Nephron progenitor cell (in vitro differentiated cells): ENCODE data around the gene PABPN1L.
A peak's percentile ranks its signal among the peaks of the same experiment; 100 is the strongest.

Source experiments
- DNase-seq: peaks from one replicate; pipeline ENCODE4 v3.0.0; 2021
- H3K27ac Mint-ChIP-seq: 2 replicates; pipeline ENCODE4 v1.8.0; 2021; ENCODE audit warnings: mild to moderate bottlenecking, moderate library complexity, mixed read lengths
- H3K27me3 Mint-ChIP-seq: 2 replicates; pipeline ENCODE4 v1.8.0; 2021; ENCODE audit warnings: mild to moderate bottlenecking, low read depth, mixed read lengths; ENCODE audit not compliant: poor library complexity
- H3K36me3 Mint-ChIP-seq: 2 replicates; pipeline ENCODE4 v1.8.0; 2021; ENCODE audit warnings: low read depth, mixed read lengths
- H3K4me1 Mint-ChIP-seq: 2 replicates; pipeline ENCODE4 v1.8.0; 2021; ENCODE audit warnings: mixed read lengths
- H3K4me3 Mint-ChIP-seq: 2 replicates; pipeline ENCODE4 v1.8.0; 2021; ENCODE audit warnings: mild to moderate bottlenecking, moderate library complexity, mixed read lengths
- H3K9me3 Mint-ChIP-seq: 2 replicates; pipeline ENCODE4 v1.8.0; 2021; ENCODE audit warnings: mild to moderate bottlenecking, moderate library complexity, mixed read lengths
- CTCF ChIP-seq: fragments of 200-600 bp; sonication (generic); IDR thresholded peaks from 2 replicates; pipeline ENCODE4 v1.5.0; 2021; ENCODE audit warnings: antibody characterized with exemption

The PABPN1L gene

GRCh38 chr16:88859381-88860091, 6.9 kb downstream of the PABPN1L start:
- Mint-ChIP-seq H3K36me3 (no peaks in the 10 kb centered on the region), H3K9me3 (no peaks in the 10 kb centered on the region), H3K27ac (no peak overlapping the region), H3K4me1 (peaks cover 26% of the 10 kb centered on the region), H3K27me3 (no peaks in the 10 kb centered on the region), H3K4me3 (no peak overlapping the region)
- DNase-seq = no peak
- TF ChIP-seq CTCF = no peak

GRCh38 chr16:88857728-88858339, 8.6 kb downstream of the PABPN1L start:
- Mint-ChIP-seq H3K9me3 (no peaks in the 10 kb centered on the region), H3K27me3 (no peaks in the 10 kb centered on the region), H3K27ac (peak overlapping the region; percentile 97), H3K4me3 (peak overlapping the region; percentile 100), H3K4me1 (peaks cover 26% of the 10 kb centered on the region), H3K36me3 (no peaks in the 10 kb centered on the region)
- TF ChIP-seq CTCF = peak; percentile 60
- DNase-seq = peak; percentile 75

- H3K4me1 Mint-ChIP-seq = peaks cover 26% of the 10 kb centered on the region
- H3K4me3 Mint-ChIP-seq = peak within 1 kb of the TSS; percentile 100
- H3K36me3 Mint-ChIP-seq = peaks cover 5% of the 10 kb centered on the region
- peak; percentile 100 for DNase-seq
- H3K27ac Mint-ChIP-seq = peak within 1 kb of the TSS; percentile 97
- H3K9me3 Mint-ChIP-seq = no peaks in the 10 kb centered on the region
- H3K27me3 Mint-ChIP-seq = no peaks in the 10 kb centered on the region
- TF ChIP-seq CTCF = no peak
Observed at GRCh38 chr16:88856828-88857727, 9.4 kb downstream of the PABPN1L start, which contains the start of the genes GALNS and TRAPPC2L. GALNS (minus strand) TSS chr16:88856947; CDS start chr16:88856877, 70 bp downstream. TRAPPC2L (plus strand) TSS chr16:88857127; CDS start chr16:88857151, 24 bp downstream.

GRCh38 chr16:88856122-88856827, 10.2 kb downstream of the PABPN1L start:
- no peak for TF ChIP-seq CTCF
- Mint-ChIP-seq H3K27ac (no peak overlapping the region), H3K4me1 (peaks cover 26% of the 10 kb centered on the region), H3K36me3 (peaks cover 14% of the 10 kb centered on the region), H3K27me3 (no peaks in the 10 kb centered on the region), H3K9me3 (no peaks in the 10 kb centered on the region), H3K4me3 (peak overlapping the region; percentile 79)
- DNase-seq = peak; percentile 44

GRCh38 chr16:88855736-88856121, 10.7 kb downstream of the PABPN1L start:
- no peaks in the 10 kb centered on the region for H3K27me3 Mint-ChIP-seq
- peak overlapping the region; percentile 79 for H3K4me3 Mint-ChIP-seq
- no peak overlapping the region for H3K27ac Mint-ChIP-seq
- peaks cover 26% of the 10 kb centered on the region for H3K4me1 Mint-ChIP-seq
- H3K36me3 Mint-ChIP-seq = peaks cover 18% of the 10 kb centered on the region
- no peak for TF ChIP-seq CTCF
- no peak for DNase-seq
- H3K9me3 Mint-ChIP-seq = no peaks in the 10 kb centered on the region
